ENCODE results near the gene DHX35.

The DHX35 gene

DNA sequence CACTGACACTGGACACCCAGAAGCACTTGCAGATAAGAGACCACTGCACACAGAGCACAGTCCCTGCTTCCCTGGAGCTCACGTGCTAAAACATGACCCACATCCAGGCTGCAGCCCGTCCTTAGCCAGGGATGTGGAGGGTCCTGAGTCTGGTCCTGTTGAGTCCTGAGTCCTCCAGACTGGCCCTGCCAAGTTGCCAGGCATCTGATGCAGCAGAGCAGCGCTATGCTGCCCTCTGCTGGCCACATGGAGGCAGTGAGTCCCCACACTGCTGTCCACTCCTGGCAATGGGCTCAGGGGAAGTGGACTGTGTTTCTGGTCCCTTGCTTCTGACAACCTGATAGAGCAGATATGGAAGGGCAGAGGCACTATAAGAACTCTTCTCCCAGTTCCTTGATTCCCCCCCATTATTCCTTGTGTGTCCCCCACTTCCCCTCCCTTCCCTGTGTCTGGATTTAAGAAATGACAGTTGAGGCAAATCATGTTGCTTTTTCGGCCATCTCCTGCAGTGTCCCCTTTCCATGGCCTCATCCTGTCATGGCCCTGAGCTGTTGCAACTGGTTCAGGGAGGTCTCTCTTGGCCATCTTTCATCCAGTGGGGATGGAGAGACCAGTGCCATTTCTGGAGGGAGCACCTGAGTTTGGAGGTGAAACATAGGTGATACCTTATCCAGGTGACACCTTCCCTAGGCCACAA lies 86.0 kb downstream of the DHX35 start:
- TF ChIP-seq, protein P1, sequence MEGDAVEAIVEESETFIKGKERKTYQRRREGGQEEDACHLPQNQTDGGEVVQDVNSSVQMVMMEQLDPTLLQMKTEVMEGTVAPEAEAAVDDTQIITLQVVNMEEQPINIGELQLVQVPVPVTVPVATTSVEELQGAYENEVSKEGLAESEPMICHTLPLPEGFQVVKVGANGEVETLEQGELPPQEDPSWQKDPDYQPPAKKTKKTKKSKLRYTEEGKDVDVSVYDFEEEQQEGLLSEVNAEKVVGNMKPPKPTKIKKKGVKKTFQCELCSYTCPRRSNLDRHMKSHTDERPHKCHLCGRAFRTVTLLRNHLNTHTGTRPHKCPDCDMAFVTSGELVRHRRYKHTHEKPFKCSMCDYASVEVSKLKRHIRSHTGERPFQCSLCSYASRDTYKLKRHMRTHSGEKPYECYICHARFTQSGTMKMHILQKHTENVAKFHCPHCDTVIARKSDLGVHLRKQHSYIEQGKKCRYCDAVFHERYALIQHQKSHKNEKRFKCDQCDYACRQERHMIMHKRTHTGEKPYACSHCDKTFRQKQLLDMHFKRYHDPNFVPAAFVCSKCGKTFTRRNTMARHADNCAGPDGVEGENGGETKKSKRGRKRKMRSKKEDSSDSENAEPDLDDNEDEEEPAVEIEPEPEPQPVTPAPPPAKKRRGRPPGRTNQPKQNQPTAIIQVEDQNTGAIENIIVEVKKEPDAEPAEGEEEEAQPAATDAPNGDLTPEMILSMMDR (IDR thresholded peaks at IDR 0.05; ENCODE audit: low read depth, low read length, missing control alignments), result peak; percentile 99
- no peak overlapping the region for H3K4me3 ChIP-seq (replicated peaks; ENCODE audit: low read depth, low read length)
- peak; percentile 27 for DNase-seq (ENCODE audit: extremely low read depth, low read depth)

DNA sequence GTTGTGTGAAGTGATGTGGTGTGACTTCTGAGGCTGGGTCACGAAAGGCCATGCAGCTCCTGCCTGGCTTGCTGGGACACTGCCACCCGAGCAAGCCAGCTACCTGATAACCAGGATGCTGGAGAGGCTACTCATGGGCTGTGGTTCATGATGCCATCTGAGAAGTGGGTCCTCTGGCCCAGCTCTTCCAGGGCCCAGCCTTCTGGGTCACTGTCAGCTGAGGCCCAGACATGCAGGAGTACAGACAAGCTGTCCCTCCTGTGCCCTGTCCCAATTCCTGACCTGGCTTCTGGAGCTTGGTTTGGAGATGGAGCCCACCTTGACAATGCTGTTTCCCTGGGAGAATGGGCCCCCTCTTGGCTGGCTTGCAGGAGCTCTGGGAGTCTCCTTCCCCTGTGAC lies 87.0 kb downstream of the DHX35 start:
- no peak for DNase-seq (ENCODE audit: extremely low read depth, low read depth)
- H3K4me3 ChIP-seq (replicated peaks; ENCODE audit: low read depth, low read length), result no peak overlapping the region
- TF ChIP-seq, protein P1 (IDR thresholded peaks at IDR 0.05; ENCODE audit: low read depth, low read length, missing control alignments), result no peak

DNA sequence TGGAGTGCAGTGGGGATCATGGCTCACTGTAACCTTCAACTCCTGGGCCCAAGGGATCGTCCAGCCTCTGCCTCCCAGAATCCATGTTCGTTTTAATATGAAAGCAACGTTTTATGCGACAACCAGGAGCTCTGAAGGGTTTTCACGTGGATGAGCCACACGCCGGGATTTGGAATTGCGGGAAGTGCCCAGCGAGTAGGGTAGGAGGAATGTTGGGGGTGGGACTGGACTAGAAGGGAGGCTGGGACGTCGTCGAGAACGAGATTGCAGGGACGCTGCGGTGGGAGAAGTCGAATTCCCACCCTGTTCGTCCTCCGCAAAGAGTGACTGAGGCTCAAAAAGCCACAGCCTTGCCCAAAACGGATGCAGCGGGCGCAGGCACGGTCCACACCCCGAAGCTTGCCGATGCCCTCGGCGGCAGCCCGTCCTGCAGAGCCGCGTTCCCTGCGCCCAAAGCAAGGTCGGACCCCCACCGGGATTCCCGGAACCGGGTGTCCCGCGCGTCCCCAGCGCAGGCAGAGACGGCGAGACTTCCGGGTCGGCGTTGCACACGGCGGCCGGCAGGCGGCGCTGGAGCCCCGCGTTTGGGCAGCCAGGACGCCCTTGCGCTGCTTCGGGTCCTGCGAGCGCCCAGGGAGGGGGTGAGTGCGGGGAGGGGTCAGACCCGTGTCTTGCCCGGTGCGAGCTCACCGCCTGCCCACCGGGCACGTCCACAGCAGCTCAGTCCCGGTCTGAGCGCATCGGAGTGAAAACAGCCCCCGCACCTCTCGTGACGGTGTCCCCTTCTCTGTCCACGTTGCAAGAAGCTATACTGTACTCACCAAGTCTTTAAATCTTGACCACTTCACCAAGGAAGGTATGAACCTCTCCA lies 87.8 kb downstream of the DHX35 start:
- DNase-seq (ENCODE audit: extremely low read depth, low read depth), result peak; percentile 38
- H3K4me3 ChIP-seq (replicated peaks; ENCODE audit: low read depth, low read length), result peak overlapping the region; percentile 57
- TF ChIP-seq, protein P1 (IDR thresholded peaks at IDR 0.05; ENCODE audit: low read depth, low read length, missing control alignments), result peak; percentile 93

DNA sequence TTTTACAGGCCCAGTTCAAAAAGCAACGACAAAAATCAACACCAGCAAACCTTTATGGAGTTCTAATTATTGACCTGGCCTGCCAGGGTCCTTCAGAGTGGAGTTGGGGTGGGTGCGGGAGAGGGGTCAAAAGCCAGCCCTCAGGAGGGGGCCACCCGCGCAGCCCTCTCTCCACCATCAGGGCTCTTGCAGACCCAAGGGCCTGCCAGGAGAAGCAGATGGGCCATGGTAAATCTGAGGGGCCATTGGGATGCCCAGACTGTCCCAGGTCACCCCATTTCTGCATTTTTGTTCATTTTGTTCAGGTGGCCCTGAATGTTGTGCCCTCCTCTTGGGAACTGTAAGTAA lies 88.4 kb downstream of the DHX35 start:
- H3K4me3 ChIP-seq (replicated peaks; ENCODE audit: low read depth, low read length), result peak overlapping the region; percentile 57
- TF ChIP-seq, protein P1 (IDR thresholded peaks at IDR 0.05; ENCODE audit: low read depth, low read length, missing control alignments), result no peak
- DNase-seq (ENCODE audit: extremely low read depth, low read depth), result no peak

DNA sequence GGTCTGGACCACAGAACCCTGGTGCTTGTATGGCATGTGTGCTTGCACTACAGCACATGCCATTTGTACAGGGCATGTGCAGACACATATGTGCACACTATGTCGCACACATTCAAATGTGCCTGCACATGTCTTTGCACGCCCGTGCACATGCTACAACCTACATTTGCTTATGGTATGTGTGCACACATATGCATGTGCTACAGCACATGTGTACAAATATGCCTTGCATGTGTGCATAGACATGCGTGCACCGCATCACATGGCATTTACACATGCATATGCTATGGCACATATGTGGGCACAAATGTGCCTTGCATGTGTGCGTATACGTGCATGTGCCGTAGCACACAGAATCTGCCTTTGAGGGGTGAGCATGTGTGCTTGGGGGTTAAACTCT lies 90.5 kb downstream of the DHX35 start:
- TF ChIP-seq, protein P1 (IDR thresholded peaks at IDR 0.05; ENCODE audit: low read depth, low read length, missing control alignments), result no peak
- H3K4me3 ChIP-seq (replicated peaks; ENCODE audit: low read depth, low read length), result no peak overlapping the region
- no peak for DNase-seq (ENCODE audit: extremely low read depth, low read depth)

DNA sequence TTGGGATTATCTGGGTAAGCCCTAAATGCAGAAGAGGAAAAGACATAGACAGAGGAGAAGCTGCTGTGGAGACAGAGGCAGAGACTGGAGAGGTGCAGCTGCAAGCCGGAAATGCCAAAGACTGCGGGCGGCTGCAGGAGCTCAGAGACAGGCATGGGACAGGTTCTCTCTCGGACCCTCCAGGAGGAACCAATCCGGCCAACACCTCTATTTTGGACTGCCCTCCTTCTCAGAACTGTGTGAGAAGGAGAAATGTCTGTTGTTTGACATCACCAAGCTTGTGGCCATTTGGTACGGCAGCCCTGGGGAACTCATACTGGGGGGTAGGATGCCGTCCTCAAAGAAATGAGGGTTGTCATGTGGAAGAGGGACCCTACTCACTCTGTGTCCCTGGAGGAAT lies 95.0 kb downstream of the DHX35 start:
- TF ChIP-seq, protein P1 (IDR thresholded peaks at IDR 0.05; ENCODE audit: low read depth, low read length, missing control alignments), result no peak
- no peak overlapping the region for H3K4me3 ChIP-seq (replicated peaks; ENCODE audit: low read depth, low read length)
- no peak for DNase-seq (ENCODE audit: extremely low read depth, low read depth)
